Adrenal gland (tissue), 5 donors: Measurements from ENCODE around the gene RBM8A.

Experiments used
- CTCF ChIP-seq, 6 experiments: fragments of 450-650 bp in 4 of 6; fragments of 200-600 bp in 2 of 6; sonication (generic) in 1 of 6; IDR thresholded peaks; 1 replicate in 5 of 6; 2 replicates in 1 of 6; pipeline versions ENCODE4 v1.5.1 to v1.8.0; 2016 to 2021; ENCODE audit warnings: antibody characterized with exemption in 6 of 6, mild to moderate bottlenecking in 2 of 6, moderate library complexity in 1 of 6
- POLR2A ChIP-seq, 2 donors: fragments of 450-650 bp; IDR thresholded peaks; one replicate each; pipeline ENCODE4 v1.6.1; 2017; ENCODE audit warnings: antibody characterized with exemption in 2 of 2, mild to moderate bottlenecking in 2 of 2, moderate library complexity in 1 of 2
- donor health status: DM: no; HTN: no; CAD: no.

- TF ChIP-seq CTCF (IDR thresholded peaks at IDR 0.05), result no peak
- TF ChIP-seq POLR2A (IDR thresholded peaks at IDR 0.05), result no peak
Measured at GRCh38 chr1:145893306-145894055, 33.8 kb downstream of the RBM8A start.
